HG02588 (cell line): ENCODE data around the gene COQ3.
"Not testable (repeated sequence)": the region's sequence is repeated elsewhere in the genome, so short reads cannot be mapped to it uniquely, and the experiment has no call there.

Source experiments
- ATAC-seq: cut with Tn5 transposase; IDR thresholded peaks from one replicate; pipeline ENCODE4 v1.9.1; 2021; ENCODE audit warnings: mild to moderate bottlenecking, moderate library complexity; ENCODE audit not compliant: unreplicated experiment

Gene COQ3

DNA sequence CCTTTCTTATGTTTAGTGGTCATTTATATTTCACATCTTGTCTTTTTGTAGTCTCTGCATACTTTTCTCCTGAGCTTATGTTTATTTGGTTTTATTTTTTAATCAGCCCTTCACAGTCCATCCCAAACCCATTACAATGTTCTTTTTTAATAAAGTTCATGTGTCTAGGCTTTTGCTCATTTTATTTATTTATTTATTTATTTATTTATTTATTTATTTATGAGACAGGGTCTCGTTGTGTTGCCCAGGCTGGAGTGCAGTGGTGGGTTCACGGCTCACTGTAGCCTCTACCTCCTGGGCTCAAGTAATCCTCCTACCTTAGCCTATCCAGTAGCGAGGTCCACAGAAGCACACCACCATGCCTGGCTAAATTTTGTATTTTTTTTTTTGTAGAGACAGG, 3.1 kb downstream of the COQ3 start:
- ATAC-seq, result no peak

DNA sequence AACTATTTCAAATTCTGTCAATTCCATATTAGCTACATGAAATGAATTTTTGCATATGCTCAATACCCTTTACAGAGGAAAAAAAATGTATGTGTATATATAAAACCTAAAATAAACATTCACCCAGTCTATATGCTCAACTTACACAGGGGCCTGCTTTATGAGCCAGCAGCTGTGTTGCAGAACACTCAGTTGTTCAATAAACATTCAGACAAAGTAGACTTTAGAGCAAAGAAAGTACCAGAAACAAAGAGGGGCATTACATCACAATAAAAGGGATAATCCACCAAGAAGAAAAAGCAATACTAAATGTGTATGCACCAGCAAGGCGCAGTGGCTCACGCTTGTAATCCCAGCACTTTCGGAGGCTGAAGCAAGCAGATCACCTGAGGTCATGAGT, 9.5 kb downstream of the COQ3 start:
- ATAC-seq, result no peak

DNA sequence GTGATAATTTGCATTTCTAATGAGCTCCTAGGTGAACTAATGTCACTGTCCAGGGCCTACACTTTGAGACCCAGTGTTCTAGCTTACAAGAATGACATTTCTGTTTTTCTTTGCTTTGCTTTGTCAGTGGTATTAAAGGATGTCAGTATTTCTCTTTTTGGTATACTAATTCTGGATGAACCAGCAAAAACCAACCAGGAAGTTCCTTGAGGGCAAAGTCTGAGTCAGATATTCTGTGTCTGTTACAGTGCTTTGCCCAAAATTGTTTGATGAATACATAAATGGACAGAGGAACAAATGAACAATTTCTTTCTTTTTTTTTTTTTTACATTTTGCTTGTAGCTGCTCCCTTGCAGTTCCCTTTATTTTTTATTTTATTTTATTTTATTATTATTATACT, 15.4 kb downstream of the COQ3 start:
- no peak for ATAC-seq

DNA sequence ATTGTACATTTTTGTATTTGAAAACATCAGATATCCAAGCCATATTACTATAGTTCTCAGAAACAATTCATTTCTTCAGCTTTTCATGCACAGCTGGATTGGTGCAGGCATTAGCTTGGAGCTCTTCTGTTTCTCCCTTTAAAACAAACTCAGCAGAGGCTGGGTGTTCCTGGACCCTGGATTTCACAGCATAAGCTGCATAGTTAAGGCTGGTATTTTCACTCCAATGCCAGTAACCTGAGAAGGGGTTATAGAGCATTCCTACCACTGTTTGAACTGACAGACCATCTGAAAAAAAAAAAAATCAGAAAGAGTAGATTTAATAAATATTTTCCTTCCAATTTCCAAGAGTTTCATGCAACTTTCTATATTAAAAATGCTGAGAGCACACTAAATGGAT, 24.5 kb downstream of the COQ3 start:
- ATAC-seq, result no peak

DNA sequence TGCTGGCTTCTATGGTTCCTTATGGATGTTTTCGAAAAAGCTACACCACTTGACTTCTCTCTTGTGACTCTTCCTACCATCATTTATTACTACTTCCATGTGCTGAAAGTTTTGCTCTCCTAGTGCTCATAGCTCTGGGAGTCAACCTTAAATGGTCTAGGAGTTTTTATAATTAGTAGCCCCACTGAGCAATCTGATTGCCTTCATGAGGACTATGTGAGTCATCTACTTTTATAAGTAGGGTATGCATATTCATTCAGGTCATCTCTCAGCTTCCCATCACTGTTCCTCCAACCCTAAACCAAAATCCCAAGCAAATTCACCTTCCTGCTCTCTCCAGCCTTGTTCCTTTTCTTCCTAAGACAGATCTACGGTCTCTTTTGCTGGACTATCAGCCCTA, 27.1 kb downstream of the COQ3 start:
- no peak for ATAC-seq

DNA sequence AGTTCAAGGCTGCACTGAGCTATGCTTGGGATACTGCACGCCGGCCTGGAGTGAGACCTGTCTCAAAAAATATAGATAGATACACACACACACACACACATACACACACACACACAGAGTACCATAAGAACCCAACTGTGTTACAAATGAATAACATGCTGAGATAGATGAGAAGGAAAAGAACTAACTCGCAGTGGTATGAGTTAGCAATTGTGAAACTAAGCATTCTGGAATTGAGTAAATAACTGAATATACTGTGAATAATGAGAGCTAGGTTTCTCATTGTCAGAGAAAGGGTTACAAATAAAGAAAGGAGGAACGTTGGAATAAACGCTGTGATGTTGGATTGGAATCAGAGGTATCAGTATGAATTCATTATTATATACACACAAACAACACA, 30.0 kb downstream of the COQ3 start:
- peak; percentile 94 for ATAC-seq

DNA sequence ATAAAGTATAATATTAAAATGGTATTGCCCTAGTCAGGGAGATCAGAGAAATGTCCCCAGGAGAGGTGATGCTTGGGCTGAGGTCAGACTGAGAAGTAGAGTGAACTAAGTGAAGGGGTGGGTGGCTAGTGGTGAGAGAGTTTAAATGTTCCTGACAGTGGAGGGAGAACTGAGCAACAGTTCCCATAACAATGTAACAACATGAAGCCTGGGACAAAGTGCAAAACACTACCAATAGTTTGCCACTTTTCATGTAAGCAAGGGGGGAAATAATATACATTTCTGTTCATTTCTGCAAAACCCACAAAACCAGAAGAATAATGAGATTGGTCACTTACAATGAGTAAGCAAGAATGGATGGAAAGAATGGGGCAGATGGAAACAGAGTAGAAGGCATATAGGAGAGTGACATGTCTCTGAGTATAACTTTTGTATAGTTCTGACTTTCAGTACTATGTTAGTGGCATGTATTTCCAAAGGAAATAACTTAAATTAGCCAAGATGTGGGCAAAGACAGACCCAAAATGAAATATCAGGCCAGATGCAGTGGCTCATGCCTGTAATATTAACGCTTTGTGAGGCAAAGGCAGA, 31.2 kb downstream of the COQ3 start:
- no peak for ATAC-seq

DNA sequence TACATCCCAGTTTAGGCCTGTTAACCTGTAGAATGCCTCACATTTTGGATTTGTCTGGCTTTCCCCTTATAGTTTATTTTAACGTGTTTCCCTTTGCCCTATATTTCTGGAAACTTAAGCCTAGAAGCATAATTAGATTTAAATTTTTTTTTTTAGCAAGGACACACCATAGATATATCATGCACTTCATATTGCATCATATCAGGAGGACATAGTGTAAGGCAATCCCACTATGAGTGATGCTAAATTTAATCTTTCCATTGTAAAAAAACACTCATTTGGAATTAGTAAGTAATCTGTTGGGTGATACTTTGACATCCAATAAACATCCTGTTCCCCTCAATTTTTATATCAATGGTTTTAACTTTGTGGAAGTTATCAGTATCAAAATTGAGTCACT, 34.2 kb downstream of the COQ3 start:
- no peak for ATAC-seq

DNA sequence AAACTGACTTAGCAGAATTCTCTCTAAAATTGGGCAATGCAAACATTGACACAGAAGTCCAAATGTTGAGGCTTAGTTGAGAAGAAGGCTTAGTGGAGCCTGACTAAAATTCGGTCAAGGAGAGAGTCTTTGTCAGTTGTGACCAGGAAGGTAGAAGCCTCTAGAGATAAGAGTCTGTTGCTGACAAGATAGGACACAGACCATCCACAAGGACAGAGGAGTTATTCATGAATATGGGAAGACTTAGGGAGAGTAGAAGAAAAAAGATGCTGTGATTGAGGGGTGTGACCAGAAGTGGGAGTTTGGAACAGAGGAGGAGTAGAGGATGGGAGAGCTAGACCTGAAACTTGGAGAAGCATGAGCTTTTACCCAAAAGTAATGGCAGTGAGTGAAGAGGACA, 37.4 kb downstream of the COQ3 start:
- ATAC-seq, result no peak

DNA sequence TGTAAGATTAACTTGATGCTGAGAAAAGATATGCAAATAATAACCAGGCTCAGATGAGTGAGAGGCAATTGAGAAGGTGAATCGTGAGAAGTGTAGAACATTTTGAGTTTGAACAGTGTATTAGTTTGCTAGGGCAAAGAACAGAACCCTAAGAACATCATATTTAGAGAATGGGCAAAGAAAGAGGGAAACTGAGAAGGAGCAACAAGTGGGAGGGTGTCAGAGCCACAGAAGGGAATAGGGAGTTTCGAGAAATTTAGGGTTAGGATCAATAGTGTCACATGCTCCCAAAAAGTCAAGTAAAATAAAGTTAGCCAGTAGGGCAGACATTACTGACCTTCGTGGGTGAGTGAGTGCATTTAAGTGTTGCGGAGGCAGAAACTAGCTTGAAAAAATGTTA, 39.0 kb downstream of the COQ3 start:
- ATAC-seq, result no peak

DNA sequence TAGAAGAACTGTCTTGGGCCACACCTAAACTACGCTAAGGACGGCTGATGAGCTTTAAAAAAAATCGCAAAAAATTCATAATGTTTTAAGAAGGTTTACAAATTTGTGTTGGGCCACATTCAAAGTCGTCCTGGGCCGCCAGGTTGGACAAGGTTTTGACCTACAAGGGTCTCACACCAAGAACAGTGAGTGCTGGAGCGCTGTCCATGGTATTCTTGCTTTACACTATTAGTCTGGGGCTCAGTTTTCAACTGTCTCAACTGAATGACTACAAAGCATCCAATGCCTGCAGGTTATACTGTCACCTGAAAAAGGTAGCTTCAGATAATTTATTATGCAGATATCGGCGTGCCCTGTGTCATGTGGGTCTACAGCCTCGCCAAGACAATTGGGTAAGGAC, 40.9 kb downstream of the COQ3 start:
- ATAC-seq, result no peak

DNA sequence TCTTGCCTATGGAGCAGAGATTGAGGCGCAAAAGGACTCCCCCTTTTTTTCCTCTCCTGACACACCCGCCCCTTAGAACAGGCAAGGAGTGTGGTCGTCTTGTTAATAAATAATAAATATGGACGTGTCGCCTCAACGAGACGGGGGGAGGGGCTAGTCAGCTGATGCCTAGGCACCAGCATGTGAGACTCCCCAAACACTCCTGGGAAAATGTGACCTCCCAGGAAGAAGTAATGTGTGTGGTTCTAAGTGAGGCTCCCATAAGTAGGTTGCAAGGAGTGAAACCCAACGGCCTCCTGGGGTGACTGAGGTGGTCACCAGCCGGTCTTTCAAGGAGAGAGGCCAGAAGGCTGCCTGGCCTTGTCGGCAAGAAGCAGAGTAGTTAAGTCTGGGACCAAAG, 43.4 kb downstream of the COQ3 start:
- no peak for ATAC-seq

DNA sequence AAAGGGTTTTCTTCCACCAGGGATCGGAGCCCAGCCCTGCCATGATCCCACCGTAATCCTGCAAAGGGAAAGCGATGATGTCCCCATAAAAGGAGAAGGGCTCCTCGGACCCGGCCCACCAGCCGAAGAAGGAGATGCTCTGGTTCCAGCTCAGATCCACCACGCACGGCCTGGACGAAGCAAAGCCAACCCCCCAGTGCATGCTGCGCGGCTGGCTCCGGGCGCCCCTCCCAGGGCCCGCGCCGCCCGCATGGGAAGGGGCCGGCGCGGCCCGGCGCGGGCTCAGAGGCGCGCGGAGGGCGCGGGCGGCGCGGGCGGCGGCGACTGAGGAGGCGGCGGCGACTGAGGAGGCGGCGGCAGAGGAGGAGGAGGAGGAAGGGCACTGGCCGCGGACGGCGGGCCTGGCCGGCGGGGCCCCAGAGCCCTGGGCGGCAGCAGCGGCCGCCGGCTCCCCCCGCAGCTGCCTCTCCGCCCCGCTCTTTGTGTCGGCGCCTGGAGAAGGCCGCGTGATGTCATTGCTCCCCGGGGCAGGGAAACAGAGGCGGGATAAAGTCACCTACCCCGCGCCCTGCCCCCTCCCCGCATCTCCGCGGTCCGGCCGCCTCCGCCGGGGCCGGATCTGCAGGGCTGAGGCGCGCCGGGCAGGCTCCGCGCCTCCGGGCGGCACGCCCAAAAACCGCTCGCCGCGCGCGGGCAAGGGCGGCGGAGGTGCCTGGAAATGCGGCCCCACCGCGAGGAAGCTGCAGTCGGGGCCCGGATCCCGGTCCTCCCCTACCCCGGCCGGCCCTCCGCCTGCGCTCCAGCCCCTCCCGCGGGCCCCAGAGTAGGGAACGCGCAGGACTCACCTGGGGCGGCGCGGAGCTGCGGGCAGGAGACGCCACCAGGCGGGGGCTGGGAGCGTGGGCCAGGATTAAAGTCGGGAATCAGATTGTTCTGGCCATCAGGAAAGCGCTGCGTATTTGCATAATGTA, 44.5 kb downstream of the COQ3 start, which contains the start of gene FAXC:
Gene FAXC (minus strand): TSS at position 504 of the 971 bp plus-strand sequence. CDS start 302 bp downstream, at position 202.
- no peak for ATAC-seq

DNA sequence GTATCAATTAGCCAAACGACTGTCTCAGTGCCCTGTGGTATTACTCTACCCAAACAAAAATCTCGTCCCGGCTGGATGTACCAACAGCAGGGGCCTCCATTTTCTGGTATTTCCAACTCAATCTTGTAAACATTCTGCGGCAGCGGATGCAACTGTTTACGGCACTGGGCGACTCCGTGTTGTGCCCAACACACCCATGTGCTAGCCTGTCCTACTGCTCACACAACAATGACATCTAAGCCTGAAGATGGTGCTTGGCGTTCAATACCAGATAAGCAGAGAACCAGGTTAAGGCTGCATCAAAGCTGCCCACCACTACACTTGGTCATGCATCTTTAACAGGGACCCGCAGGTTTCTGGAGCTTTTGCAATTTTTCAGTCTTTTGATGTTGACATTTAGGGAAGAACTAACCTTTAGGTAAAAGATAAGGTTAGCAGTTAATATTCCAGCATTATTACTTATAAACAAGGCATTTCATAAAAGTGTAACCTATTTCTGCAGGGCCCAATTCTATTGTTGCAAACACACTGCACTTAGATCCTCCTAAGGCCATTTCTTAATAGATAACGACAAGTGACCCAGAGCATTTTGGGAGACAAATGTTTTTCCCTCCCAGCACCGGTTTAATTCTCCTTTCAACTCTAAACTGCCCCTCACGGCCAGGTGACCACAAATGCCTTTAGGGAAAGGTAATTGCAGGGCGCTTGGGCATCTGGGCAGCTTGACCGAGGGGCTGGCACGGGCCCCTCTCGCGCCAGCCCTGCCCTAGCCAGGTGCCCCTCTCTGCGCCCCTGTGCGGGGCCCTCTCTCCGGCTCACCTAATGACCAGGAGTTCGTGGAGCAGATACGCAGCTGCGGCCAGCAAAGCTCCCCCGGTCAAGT, 45.5 kb downstream of the COQ3 start:
- ATAC-seq, result no peak

DNA sequence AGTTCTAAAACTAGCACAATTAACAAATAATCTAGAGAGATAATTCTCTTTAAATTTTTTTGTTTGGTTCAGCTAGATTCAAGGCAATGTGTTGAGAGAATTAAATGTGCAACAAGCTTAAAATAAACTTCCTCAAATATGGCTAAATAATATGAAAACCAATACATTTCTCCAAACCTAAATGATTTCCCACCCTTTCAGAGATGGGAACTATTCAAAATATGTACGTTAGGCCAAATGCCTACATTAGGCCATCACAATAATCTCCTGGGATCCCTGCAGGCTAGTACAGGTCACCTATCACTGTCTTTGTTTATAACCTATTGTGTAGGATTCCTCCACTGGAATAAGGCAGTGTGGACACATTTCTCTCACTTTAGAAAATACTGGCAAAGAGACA, 46.2 kb downstream of the COQ3 start:
- no peak for ATAC-seq

DNA sequence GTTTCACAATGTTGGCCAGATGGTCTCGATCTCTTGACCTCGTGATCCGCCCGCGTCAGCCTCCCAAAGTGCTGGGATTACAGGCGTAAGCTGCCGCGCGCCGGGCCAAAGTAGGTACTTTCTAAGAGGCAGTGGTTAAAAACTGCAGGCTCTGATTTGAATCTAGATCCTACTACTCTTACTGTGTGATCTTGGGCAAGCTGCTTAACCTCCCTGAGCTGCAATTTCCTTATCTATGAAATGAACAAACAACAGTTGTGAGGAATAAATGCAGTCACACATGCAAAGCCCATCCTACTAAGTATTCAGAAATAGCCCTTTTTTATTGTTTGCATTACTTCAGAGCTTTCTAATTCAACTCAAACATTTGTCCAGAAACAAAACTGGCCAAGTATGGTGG, 47.4 kb downstream of the COQ3 start:
- no peak for ATAC-seq

DNA sequence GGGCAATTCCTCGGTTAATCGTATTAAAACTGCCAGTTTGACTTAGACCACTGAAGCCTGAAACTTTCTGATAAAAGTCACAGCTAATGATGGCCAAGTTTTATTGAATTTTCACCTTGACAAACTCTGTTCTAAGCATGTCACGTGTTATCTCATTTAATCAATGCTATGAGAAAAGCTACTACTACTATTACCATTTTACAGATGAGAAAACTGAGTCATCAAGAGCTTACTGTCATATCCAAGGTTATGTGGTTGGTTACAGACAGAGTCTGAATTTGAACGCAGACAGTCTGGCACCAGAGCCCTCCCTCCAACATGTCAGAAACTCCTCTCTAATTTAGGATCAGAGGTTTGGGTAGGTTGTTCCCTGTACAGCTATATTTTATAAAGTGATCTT, 48.8 kb downstream of the COQ3 start:
- ATAC-seq, result no peak

DNA sequence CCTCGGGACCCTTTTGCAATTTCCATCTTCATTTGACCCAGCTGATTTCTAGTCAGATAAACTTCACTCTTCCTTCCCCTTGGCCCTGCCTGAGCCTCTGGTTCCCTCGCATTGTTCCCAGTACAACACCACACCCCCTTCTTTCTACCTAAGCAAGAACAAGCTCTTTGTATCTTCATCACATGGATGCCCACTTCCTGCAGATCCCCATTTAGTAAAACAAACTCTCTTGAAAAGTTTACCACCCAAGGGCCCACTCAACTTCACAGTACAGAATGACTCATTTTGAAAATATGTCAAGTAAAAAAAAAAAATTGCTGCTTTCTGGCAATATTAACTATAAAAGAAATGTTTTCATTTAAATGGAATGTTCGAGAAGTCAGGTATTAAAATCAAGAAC, 49.7 kb downstream of the COQ3 start:
- no peak for ATAC-seq

DNA sequence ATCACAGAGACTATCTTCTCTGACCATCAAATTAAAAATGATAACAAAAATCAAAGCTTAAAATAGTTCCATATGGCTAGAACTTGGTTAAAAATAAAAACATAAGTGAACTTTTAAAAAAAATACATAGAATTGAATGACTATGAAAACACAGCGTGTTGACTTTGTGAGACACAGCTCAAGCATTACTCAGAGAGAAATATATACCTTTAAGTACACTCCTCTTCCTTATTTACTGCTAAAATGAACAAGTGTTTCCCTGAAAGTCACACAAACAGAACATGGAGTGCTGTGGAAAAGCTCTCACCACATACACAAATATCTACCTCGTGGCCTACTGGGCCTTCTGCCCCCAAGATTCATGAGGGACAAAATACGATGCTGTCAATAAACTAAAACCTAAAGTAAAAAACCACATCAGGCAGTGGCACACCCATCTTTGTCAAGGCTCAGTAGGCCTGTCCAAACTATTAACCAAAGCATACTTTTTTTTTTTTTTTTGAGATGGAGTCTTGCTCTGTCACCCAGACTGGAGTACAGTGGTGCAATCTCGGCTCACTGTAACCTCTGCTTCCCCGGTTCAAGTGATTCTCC, 52.0 kb downstream of the COQ3 start:
- ATAC-seq, result no peak

DNA sequence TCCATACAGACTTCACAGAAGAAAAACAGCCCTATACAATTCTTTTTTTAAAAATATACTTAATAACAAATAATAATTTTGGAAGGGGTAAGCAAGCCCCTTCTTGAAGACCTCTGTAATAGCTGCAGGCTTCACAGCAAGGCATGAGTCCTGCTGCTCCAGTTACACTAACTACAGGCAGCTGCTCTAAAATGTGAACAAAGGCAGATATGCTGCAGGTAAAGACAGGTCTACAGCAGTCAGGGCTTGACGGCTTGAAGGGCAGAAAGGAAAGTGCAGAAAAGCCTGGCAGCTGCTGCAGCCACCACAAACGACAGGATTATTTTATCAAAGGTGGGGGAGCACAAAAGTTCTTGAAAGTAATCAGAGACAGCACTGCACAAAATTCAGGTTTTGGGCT, 55.8 kb downstream of the COQ3 start:
- ATAC-seq, result no peak

DNA sequence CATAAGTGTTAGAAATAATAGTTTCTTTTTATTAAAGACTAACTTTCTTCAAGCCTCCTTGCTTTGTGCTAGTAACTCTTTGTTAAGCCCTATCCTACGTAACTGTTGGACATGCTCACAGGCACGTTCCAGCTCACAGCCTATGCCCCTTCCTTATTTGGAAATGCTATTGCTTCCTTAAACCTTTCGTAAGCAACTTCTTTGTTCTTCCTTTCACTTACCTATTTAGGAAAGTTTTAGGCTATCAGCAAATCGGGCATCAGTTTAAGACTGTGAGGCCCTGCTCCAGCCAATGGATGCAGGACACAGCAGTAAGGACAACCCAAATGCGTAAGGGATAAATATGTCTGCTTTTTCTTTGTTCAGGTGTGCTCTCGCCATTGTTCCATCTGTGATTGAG, 58.7 kb downstream of the COQ3 start:
- ATAC-seq, result not testable (repeated sequence)
